Right ventricle myocardium inferior (tissue), 1 donor: ENCODE data around the gene NT5C1A. TPM values are rescaled to one million over a fixed set of nuclear protein-coding genes. Genes with fewer than 3 reads are reported as not detected.

ENCODE experiments used
- ATAC-seq: fragments of 200-7000 bp; cut with Tn5 transposase; one replicate; pipeline ENCODE4 v1.9.1; 2020; ENCODE audit warnings: mild to moderate bottlenecking, moderate library complexity
- DNase-seq: peaks from one replicate; pipeline ENCODE4 v3.0.0; 2021; ENCODE audit errors: missing footprints
- intact Hi-C: fragments of 100-400 bp; cut with DNase I; formaldehyde crosslinking; loops from one replicate; pipeline ENCODE4 v1.11.0; 2022
- long read RNA-seq: library from polyadenylated mRNA; unstranded; transcript quantifications from one replicate; pipeline ENCODE4 v2.0.0, GENCODE V29; 2021
- total RNA-seq: library from RNA; stranded (reverse); fragmentation: NEBNext Ultra II Directional; extraction: Animal tissue kit (Norgen Biotek cat#: 25700); gene quantifications from one replicate; pipeline ENCODE4 v1.2.1, GENCODE V29; 2021
- donor health status: DM: no; HTN: yes; CAD: no; lungs with severe emphysema.

Gene NT5C1A
- 31.3 TPM for total RNA-seq
- long read RNA-seq, partial matches to known transcripts, result 2 of 7 reads
- long read RNA-seq, other reads (novel, unspliced or antisense), result 1 of 7 reads

DNA sequence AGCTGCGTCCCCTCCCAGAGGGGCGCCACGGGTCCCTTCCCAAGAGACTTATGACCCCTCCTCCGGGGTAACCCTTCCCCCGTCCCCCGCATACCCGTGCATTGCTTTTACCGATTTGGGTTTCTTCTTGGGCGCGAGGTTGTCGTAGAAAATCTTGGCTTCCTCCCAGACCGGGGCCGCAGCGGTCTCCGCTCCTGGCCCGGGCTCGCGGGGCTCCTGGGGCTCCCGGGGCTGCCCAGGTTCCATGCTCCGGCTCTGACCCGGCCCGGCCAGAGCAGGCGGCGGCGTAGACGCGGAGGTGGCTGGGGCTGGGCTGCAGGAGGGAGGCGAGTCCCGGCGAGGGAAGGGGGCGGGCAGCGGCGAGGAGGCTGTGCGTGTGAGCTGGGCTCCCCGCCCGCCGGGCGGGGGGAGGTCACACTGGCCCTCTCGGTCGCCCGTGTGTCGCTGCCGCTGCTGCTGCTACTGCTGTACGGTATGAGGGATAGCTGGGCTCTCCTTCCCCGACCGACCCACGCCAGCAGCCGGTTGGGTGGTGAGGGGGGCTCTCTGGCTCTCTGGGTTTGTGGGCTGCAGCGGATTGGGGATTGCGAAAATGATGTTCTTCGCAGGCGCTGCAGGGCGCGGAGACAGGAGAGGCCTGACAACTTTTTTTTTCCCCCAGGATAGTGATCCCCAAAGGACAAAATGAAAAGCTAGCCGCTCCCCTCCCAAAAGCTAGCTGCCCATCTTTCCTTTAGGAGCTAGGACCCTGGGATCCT is at the start of gene NT5C1A:
TSS of gene NT5C1A (minus strand) at position 315 of the 758 bp plus-strand sequence. CDS start at position 246, 69 bp downstream.
- ATAC-seq, result peak; percentile 86
- peak; percentile 75 for DNase-seq
- intact Hi-C loops, result loop anchor here (5.0 kb wide), 1 partner anchor 45 kb away; no protein-coding TSS in a partner anchor

GRCh38 chr1:39721664-39722063 is 49.8 kb upstream of the NT5C1A start:
- intact Hi-C loops, result no loop called here
- DNase-seq (no peak), ATAC-seq (no peak)

- intact Hi-C loops, result loop anchor here (1.0 kb wide), 1 partner anchor 114 kb away; no protein-coding TSS in a partner anchor
- DNase-seq (no peak), ATAC-seq (peak; percentile 37)
Measured at GRCh38 chr1:39720094-39720999, 48.4 kb upstream of the NT5C1A start.

- DNase-seq, result no peak
- intact Hi-C loops, result loop anchor here (5.0 kb wide), 1 partner anchor 46 kb away; the partner anchor contains the start of gene NT5C1A
- ATAC-seq, result no peak
Measured at GRCh38 chr1:39717809-39718208, 45.9 kb upstream of the NT5C1A start.

DNA sequence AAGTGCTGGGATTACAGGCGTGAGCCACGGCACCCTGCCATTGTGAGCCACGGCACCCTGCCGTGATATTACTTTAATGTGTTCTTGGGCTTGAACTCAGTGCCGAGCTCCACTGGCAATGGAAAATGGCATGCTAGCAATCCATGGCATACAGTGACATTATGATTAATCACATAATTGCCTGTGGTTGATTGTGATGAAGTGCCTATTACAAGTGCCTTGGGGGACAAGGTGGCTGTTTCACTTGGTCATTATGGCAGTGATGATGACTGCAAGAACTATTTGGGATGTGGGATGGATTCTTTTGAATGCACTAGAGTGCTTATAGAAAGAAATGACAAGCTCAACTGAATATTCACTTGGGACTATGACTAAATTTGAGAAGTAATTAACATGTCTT is 41.6 kb upstream of the NT5C1A start:
- ATAC-seq (no peak), DNase-seq (no peak)
- intact Hi-C loops, result no loop called here

- intact Hi-C loops, result no loop called here
- no peak for DNase-seq
- no peak for ATAC-seq
Measured at GRCh38 chr1:39711966-39712340, 40.0 kb upstream of the NT5C1A start.

DNA sequence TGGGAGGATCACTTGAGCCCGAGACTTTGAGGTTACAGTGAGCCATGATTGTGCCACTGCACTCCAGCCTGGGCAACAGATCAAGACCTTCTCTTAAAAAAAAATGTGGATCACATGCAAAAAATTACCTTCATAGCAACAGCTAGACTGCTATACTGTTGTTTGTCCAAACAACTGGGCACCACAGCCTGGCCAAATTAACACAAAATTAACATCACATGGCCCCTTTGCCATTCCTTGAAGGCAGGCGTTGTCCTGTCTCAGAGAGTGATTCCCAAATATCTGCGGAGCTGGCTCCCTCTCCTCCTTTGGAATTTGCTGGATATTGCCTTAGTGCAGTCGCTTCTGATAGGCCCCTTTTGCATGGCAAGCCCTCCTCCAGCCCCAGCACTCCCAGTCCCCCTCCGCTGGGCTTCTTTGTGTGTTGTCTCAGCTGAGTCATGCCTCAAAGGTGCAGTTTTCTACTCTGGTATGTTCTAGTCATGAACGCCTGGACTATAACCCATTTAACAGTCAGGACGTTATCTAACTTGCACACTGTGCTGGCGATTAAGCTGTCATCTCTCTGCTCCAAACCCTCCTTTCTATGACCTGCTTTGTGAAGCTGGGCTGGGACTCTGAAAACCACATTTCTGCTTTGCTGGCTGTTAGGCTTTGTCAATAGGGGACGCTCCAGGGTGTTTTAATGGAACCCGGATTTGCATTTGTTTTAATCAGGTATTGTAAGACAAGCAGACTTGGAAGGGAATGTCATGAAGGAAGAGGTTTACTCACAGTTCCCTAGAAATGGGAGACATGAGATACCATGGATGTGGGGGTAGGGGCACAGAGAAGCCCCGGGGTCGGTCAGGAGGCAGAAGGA is 39.4 kb upstream of the NT5C1A start:
- intact Hi-C loops, result no loop called here
- DNase-seq, result no peak
- ATAC-seq, result peak; percentile 16

DNA sequence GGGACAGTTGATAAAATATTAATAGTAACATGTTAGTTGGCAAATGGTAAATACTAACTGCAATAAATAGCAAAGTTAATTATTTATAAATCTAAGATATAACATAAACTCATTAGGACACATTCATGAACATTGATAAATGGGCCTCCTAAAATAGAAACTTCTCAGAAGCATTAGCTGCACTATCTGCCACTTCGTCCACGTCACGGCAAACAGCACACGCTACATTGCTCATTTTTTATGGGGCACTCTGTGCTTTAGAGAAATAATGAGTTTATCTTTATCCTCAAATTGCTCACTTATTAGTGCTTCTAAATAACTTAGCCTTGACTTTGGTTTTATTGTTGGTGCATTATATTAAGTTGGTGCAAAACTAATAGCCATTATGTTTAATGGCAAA is 35.6 kb upstream of the NT5C1A start:
- intact Hi-C loops, result no loop called here
- ATAC-seq, result no peak
- no peak for DNase-seq

GRCh38 chr1:39704757-39705156 is 32.9 kb upstream of the NT5C1A start:
- intact Hi-C loops, result no loop called here
- ATAC-seq, result no peak
- no peak for DNase-seq

DNA sequence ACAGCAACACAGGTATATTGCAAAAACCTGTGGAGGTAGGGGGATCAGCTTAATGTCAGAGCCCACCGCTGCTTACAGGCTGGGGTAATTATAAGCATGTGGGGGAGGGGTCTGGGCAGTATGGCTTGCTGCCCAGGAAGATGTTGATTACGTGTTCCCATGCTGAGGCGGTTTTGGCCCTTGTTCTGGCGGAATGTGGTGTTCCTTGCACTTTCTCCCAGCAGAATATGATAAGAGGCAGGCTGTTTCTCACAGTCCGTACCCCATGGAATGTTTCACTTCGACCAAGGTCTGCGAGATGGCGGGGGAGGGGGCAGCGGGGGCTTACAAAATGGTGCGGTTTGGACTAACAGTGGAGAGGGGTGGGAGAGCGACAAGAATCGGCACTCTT is 29.1 kb upstream of the NT5C1A start:
- DNase-seq, result no peak
- intact Hi-C loops, result no loop called here
- peak; percentile 67 for ATAC-seq

DNA sequence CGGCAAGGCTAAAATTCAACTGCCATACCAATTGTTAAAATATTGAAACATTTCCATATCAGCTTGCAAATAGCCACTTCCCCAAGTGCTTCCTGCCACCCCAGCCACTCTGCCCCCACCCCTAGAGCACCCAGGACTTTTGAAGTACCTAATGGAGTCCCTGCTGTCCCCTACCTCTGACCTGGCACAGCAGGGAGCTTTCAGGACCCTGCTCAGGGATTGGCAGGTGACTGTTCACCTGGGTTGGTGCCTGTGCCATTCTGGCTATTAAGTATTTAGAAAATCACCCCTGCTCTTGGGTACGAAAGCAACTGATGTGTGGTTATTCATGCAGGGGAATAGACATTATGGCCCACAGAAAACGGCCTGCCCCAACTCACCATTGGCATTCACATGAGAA is 28.4 kb upstream of the NT5C1A start:
- DNase-seq (no peak), ATAC-seq (no peak)

GRCh38 chr1:39699419-39699818 is 27.5 kb upstream of the NT5C1A start:
- DNase-seq (no peak), ATAC-seq (no peak)
- intact Hi-C loops, result no loop called here

More for the DNA sequence above, 28.4 kb upstream of the NT5C1A start:
- intact Hi-C loops, result no loop called here

DNA sequence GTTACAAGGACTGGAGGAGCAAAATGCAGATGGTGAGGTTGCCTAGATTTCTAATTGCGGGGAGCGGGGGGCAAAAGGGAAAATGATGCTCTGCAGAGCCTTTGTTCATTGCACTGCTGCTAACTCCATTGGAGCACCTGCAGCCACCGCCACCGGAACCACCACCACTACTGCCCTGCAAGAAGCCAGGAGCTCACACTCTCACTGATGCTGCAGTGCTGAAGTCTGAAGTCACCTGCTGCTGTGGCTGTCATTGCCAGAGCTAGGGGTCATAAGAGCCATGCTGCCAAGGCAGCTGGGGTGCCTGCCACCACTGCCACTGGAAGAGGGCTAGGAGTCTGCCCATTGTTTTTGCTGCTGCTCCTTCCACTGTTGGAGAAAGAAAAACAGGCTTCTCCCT is 26.7 kb upstream of the NT5C1A start:
- intact Hi-C loops, result no loop called here
- ATAC-seq (no peak), DNase-seq (no peak)

GRCh38 chr1:39696448-39696847 is 24.5 kb upstream of the NT5C1A start:
- ATAC-seq, result no peak
- no peak for DNase-seq
- intact Hi-C loops, result no loop called here

- ATAC-seq, result no peak
- no peak for DNase-seq
- intact Hi-C loops, result no loop called here
Measured at GRCh38 chr1:39695016-39695415, 23.1 kb upstream of the NT5C1A start.

DNA sequence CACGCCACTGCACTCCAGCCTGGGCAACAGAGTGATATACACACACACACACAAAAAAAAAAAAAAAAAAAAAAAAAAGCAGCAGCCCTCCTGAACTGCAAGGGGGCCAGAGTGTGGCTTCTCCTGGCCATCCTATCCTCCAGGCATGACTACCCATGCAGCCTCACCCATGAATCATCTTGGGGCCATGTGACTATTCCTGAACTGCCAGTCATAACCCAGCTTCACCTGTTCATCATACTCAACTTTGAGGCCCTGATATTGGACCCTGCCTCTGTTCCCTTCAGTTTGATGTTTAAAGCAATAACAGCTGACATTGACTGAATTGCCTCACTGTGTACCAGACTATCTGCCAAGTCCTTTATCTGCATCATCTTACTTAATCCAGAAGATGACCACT is 22.1 kb upstream of the NT5C1A start:
- ATAC-seq (no peak), DNase-seq (no peak)
- intact Hi-C loops, result no loop called here

DNA sequence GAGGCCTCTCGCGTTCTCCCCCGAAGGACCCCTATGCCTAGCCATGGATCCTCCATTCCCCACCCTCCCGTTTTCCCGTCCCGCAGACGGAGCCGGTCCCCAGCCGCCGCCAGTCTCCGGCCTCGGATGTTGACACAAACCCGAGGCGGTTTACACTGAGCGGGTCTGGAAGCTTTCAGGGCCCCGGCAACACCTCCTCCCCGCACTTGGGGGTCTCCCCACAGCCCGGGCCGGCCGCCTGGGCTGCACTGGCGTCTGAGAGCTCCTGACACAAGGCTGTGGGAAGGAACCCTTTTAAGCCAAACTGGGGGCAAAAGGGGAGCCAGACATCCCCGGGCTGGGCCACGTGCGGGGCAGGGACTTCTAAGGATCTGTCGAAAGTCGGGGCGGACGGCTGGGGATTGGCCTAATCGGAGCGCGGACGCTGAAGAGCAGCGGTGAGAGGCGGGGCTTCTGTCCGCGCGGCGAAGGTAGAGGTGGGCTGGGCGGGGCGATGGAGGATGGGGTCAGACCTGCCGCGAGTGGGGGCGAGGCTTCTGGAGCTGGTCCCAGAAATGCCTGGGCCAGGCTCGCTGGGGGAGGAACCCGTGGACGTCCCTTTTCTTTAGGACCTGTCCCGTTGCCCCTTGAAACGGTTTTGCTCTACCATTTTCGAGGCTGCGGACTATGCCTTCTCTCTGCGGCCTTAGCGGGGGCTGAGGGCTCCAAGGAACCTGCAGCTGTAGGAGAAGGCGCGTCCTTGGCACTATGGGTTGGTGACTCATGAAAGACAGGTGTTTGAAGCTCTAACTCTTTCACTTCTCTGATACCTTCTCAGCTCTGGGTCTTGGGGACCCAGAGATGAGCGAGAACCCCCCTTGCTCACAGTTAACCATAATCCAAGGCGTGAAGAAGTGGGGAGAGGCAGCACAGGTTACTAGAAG is 20.5 kb upstream of the NT5C1A start:
- ATAC-seq (no peak), DNase-seq (no peak)
- intact Hi-C loops, result no loop called here
